Thyroid gland (tissue), 4 donors: Measurements from ENCODE around the gene FRMD8. TPM values are rescaled to one million over a fixed set of nuclear protein-coding genes. Genes with fewer than 3 reads are reported as not detected.

Experiments used
- DNase-seq, 2 donors: peaks; one replicate each; pipeline ENCODE4 v3.0.0-alpha.2; 2019
- H3K27ac ChIP-seq, 3 donors: fragments of 200-600 bp; sonication (generic); 1 replicate in 2 of 3; 2 replicates in 1 of 3; pipeline ENCODE4 v1.5.1; 2016 to 2019; ENCODE audit warnings: mild to moderate bottlenecking in 1 of 3, moderate library complexity in 1 of 3
- H3K27me3 ChIP-seq: fragments of 200-600 bp; sonication (generic); one replicate; pipeline ENCODE4 v1.5.1; 2019
- H3K36me3 ChIP-seq, 2 donors: fragments of 200-600 bp; sonication (generic); one replicate each; pipeline ENCODE4 v1.5.1; 2016 to 2019
- H3K4me1 ChIP-seq, 2 donors: fragments of 200-600 bp; sonication (generic); one replicate each; pipeline ENCODE4 v1.5.1; 2017 to 2019
- H3K4me3 ChIP-seq, 3 donors: fragments of 200-600 bp; sonication (generic); replicated peaks in 1 of 3; 1 replicate in 2 of 3; 2 replicates in 1 of 3; pipeline ENCODE4 v1.5.1; 2016; ENCODE audit warnings: mild to moderate bottlenecking in 1 of 3
- H3K9me3 ChIP-seq: fragments of 200-600 bp; sonication (generic); one replicate; pipeline ENCODE4 v1.5.1; 2017
- POLR2A ChIP-seq, 2 donors: fragments of 450-650 bp; IDR thresholded peaks; one replicate each; pipeline ENCODE4 v1.6.1; 2017; ENCODE audit warnings: antibody characterized with exemption in 2 of 2, mild to moderate bottlenecking in 2 of 2, moderate library complexity in 1 of 2
- WGBS, 2 donors: methylation state at CpG; one replicate each; pipeline ENCODE4 v1.1.5; 2017; 5-methylcytosine and 5-hydroxymethylcytosine counted together
- intact Hi-C: fragments of 100-400 bp; cut with DNase I; formaldehyde crosslinking; loops from one replicate; pipeline ENCODE4 v1.15.1; 2023
- total RNA-seq, 4 donors: library from RNA; depleted of rRNA; stranded (reverse); fragments of >200 nt; gene quantifications; one replicate each; pipeline ENCODE4 v1.2.3, GENCODE V29; 2016
- TF ChIP-seq, protein P1 (sequence below), 6 experiments: fragments of 200-600 bp in 3 of 6; fragments of 450-650 bp in 3 of 6; sonication (generic) in 3 of 6; IDR thresholded peaks; one replicate each; pipeline ENCODE4 v1.5.1; 2016 to 2019; ENCODE audit warnings: antibody characterized with exemption in 6 of 6, mild to moderate bottlenecking in 2 of 6, inconsistent platforms in 1 of 6, moderate library complexity in 1 of 6

FRMD8 gene
- total RNA-seq, 4 donors from 2014 or later: 22.5 to 44.9 (median 31.0) TPM

DNA sequence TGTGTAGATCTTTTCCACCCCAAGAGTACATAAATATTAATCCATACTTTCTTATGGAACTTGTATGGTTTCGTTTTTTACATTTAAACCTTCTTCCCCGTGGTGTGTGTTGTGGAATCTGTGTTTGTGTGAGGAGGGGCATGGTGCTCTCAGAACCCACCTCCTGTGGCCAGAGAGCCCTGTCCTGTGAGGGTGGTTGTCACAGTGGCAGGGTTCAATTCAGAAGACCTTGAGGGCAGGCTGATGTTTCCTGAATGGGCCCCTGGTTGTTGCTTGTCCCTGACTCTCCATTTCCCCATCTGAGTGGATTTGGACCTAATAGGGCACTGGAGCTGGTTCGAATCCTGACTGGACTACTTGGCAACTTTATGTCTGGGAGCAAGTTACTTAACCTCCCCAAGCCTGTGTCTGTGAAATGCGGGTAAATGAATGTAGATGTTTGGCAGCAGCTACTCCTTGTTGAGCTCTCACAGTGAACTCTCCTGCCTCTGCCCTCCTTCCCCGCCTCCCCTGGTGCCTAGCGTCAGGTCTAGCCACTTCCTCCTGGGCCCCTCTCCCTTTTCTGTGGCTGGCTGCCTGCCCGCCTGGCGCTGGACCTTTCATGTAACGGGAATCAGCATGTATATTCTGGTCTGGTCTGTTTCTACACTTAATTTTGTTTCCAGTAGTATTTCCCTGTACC, 43.4 kb downstream of the FRMD8 start:
- Histone ChIP-seq H3K27me3 (no peaks in the 10 kb centered on the region), H3K9me3 (no peaks in the 10 kb centered on the region), H3K27ac (peak overlapping the region; percentile 98 to 100 (median 100)), H3K4me1 (peaks cover 27% of the 10 kb centered on the region in 2 donors), H3K36me3 (peaks cover 34 to 44% of the 10 kb centered on the region in 2 donors), H3K4me3 (peak overlapping the region in 1 of 3 donors; percentile 85)
- WGBS, 2 donors: 6 to 10% methylated on average over 9 of the region's 9 CpGs
- TF ChIP-seq, protein P1, sequence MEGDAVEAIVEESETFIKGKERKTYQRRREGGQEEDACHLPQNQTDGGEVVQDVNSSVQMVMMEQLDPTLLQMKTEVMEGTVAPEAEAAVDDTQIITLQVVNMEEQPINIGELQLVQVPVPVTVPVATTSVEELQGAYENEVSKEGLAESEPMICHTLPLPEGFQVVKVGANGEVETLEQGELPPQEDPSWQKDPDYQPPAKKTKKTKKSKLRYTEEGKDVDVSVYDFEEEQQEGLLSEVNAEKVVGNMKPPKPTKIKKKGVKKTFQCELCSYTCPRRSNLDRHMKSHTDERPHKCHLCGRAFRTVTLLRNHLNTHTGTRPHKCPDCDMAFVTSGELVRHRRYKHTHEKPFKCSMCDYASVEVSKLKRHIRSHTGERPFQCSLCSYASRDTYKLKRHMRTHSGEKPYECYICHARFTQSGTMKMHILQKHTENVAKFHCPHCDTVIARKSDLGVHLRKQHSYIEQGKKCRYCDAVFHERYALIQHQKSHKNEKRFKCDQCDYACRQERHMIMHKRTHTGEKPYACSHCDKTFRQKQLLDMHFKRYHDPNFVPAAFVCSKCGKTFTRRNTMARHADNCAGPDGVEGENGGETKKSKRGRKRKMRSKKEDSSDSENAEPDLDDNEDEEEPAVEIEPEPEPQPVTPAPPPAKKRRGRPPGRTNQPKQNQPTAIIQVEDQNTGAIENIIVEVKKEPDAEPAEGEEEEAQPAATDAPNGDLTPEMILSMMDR (IDR thresholded peaks at IDR 0.05): peak in 1 of 6 experiments; percentile 5
- TF ChIP-seq POLR2A (IDR thresholded peaks at IDR 0.05): peak in 1 of 2 donors; percentile 72
- peak; percentile 82 to 84 for DNase-seq
- intact Hi-C loops: no loop called here

DNA sequence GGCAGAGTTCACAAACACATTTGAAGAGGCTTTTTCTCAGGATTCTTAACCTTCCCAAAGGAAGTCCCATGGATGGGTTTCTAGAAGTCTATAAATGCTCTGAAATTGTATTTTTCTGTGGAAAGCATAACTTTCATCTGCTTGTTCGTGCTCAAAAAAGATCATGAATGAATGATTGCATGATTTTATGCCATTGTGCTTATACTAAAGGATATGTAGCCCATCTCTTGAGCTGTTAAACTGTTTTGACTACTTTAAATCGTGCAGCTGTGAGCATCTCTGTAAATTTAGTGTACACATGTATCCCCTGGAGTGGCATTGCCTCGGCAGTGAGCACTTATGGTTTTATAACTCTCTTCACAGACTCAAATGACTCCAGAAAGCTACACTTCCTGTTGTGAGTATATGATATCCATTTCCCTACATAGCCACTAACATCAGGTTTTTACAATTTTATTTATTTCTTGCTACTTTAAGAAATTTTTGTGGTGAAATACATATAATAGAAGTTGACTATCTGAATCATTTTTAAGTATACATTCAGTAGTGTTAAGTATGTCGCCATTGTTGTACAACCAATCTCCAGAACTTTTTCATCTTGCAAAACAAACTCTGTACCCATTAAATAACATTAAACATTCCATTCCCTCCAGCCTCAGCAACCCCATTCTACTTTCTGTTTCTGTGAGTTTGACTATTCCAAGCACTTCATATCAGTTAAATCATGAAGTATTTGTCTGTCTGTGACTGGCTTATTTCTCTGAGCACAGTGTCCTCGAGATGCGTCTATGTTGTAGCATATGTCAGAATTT, 44.2 kb downstream of the FRMD8 start:
- TF ChIP-seq POLR2A (IDR thresholded peaks at IDR 0.05): no peak
- TF ChIP-seq, protein P1 (IDR thresholded peaks at IDR 0.05): no peak
- H3K36me3 ChIP-seq: peaks cover 32 to 44% of the 10 kb centered on the region in 2 donors
- WGBS, 2 donors: 41 to 50% methylated on average over 6 of the region's 6 CpGs
- intact Hi-C loops: no loop called here
- no peaks in the 10 kb centered on the region for H3K27me3 ChIP-seq
- peak overlapping the region in 1 of 3 donors; percentile 85 for H3K4me3 ChIP-seq
- peak overlapping the region; percentile 98 to 100 (median 100) for H3K27ac ChIP-seq
- peaks cover 33 to 35% of the 10 kb centered on the region in 2 donors for H3K4me1 ChIP-seq
- DNase-seq: no peak
- no peaks in the 10 kb centered on the region for H3K9me3 ChIP-seq

DNA sequence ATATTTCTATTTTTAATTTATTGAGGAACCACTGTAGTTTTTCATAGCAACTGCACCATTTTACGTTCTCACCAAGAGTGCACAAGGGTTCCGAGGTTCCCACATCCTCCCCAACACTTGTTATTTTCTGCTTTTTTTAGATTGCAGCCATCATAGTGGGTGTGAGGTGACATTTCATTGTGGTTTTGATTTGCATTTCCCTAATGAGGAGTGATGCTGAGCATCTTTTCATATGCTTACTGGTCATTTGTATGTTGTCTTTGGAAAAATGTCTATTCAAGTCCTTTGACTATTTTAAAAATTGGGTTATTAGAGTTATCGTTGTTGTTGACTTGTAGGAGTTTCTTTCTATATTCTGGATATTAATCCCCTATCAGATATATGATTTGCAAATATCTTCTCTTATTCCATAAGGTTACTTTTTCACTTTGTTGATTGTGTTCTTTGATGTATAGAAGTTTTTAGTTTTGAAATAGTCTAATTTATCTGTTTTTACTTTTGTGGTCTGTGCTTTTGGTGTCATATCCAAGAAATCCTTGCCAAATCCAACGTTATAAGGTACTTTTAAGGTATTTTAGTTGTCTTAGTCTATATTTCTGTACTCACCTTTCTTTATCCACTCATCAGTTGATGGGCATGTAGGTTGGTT, 45.1 kb downstream of the FRMD8 start:
- H3K4me3 ChIP-seq: no peak overlapping the region

DNA sequence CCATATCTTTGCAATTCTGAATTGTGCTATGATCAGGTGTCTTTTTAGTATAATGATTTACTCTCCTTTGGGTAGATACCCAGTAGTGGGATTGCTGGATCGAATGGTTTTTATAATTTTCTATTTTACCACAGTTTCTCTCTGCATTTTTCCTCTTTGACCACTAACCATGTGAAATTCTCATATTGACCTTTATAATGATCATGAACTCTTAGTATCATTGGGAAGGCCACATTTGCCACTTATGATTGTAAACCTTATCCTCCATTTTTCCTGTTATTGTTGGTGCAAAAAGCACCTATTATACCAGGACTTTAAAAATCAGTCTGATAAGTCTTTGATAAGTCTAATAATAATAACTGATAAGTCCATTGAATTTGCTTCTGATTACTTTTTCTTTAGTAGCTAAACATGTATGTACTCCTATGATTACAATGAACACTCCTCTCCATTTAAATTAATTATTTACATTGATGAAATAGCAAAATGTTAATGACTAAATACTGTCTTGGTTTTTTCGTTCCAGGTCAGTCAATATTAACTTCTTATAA, 45.7 kb downstream of the FRMD8 start:
- Histone ChIP-seq H3K27ac (peak overlapping the region; percentile 98 to 100 (median 100)), H3K4me3 (no peak overlapping the region), H3K9me3 (no peaks in the 10 kb centered on the region), H3K27me3 (no peaks in the 10 kb centered on the region), H3K4me1 (peaks cover 44 to 49% of the 10 kb centered on the region in 2 donors), H3K36me3 (peaks cover 24 to 32% of the 10 kb centered on the region in 2 donors)
- WGBS, 2 donors: 72 to 88% methylated on average over 2 of the region's 2 CpGs
- intact Hi-C loops: no loop called here
- no peak for DNase-seq
- TF ChIP-seq, protein P1 (IDR thresholded peaks at IDR 0.05): no peak
- no peak for TF ChIP-seq POLR2A (IDR thresholded peaks at IDR 0.05)

More for the DNA sequence above, 45.1 kb downstream of the FRMD8 start:
- DNase-seq: no peak
- H3K27me3 ChIP-seq: no peaks in the 10 kb centered on the region
- peak overlapping the region; percentile 98 to 100 (median 100) for H3K27ac ChIP-seq
- WGBS, 2 donors: 49 to 70% methylated on average over 4 of the region's 4 CpGs
- no peaks in the 10 kb centered on the region for H3K9me3 ChIP-seq
- intact Hi-C loops: no loop called here
- H3K36me3 ChIP-seq: peaks cover 30 to 38% of the 10 kb centered on the region in 2 donors
- TF ChIP-seq, protein P1 (IDR thresholded peaks at IDR 0.05): no peak
- no peak for TF ChIP-seq POLR2A (IDR thresholded peaks at IDR 0.05)
- H3K4me1 ChIP-seq: peaks cover 43 to 44% of the 10 kb centered on the region in 2 donors
